WERI-Rb-1 (cell line): Measurements from ENCODE around the gene XPO4.
"Not testable (repeated sequence)": the region's sequence is repeated elsewhere in the genome, so short reads cannot be mapped to it uniquely, and the experiment has no call there.

ENCODE experiments used
- DNase-seq: peaks from one replicate; pipeline ENCODE4 v3.0.0-alpha.2; 2020
- H3K27ac ChIP-seq: fragments of 250-450 bp; sonication (Bioruptor Pico); 2 replicates; pipeline ENCODE4 v1.5.1; 2020; ENCODE audit warnings: mild to moderate bottlenecking, moderate library complexity
- H3K27me3 ChIP-seq: fragments of 250-450 bp; sonication (Bioruptor Pico); 2 replicates; pipeline ENCODE4 v1.5.1; 2021; ENCODE audit warnings: mild to moderate bottlenecking, low read depth, moderate library complexity; ENCODE audit not compliant: insufficient read depth, severe bottlenecking
- H3K36me3 ChIP-seq: fragments of 250-450 bp; sonication (Bioruptor Pico); 2 replicates; pipeline ENCODE4 v1.5.1; 2020; ENCODE audit warnings: mild to moderate bottlenecking, moderate library complexity
- H3K4me3 ChIP-seq: 2 replicates; pipeline ENCODE4 v1.5.1; 2011; ENCODE audit warnings: low read depth, mild to moderate bottlenecking, control low read depth, low read length
- H3K9me3 ChIP-seq: fragments of 250-450 bp; sonication (Bioruptor Pico); 2 replicates; pipeline ENCODE4 v1.5.1; 2021; ENCODE audit warnings: mild to moderate bottlenecking, moderate library complexity; ENCODE audit not compliant: severe bottlenecking
- CTCF ChIP-seq: IDR thresholded peaks from 2 replicates; pipeline ENCODE4 v1.5.1; 2011; ENCODE audit warnings: low read depth, mild to moderate bottlenecking, control low read depth, inconsistent platforms, low read length

XPO4 gene

DNA sequence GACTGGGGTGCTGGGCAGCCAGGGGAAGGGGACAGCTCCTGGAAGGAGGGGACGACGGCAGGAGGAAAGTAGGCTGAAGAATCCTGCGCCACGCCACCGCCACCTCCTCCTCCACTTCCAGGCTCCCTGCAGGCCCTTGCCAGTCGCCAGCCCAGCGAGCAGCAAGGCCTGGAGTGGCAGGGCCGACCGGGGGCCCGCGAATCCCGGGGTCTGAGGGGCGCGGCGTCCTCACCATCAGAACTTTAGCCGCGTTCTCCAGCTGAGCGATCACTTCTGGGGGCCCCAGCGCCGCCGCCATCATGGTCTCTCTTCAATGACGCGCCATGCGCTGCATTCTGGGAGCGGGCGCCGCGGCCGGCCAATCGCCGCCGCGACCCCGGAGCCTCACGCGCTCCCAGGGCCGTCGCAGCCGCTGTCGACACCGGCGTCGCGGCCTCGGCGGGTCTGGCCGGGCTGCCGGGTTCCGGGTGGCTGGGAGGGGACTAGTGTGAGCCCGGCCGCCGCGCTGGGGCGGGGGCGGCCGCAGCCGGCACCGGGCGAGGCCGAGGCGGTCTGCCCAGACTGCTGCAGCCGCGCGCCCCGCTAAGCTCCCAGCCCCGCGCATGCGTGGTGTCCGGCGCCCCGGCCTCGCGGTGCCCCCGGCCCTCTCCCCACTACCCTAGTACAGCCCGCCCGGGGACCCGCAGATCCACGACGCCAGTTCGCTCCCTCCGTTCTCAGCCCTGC is at the start of gene XPO4:
Gene XPO4, minus strand, starts transcription at position 309 of the 726 bp plus-strand sequence. Its CDS starts 8 bp downstream, at position 301.
- H3K27ac ChIP-seq, result peak within 1 kb of the TSS; percentile 95
- H3K4me3 ChIP-seq, result peak within 1 kb of the TSS; percentile 86
- peaks cover 34% of the 10 kb centered on the region for H3K36me3 ChIP-seq
- no peaks in the 10 kb centered on the region for H3K9me3 ChIP-seq
- no peaks in the 10 kb centered on the region for H3K27me3 ChIP-seq
- no peak for TF ChIP-seq CTCF
- peak; percentile 83 for DNase-seq

GRCh38 chr13:20948001-20948400 is 45.5 kb upstream of the XPO4 start:
- not testable (repeated sequence) for DNase-seq, H3K4me3 ChIP-seq, H3K27me3 ChIP-seq, H3K36me3 ChIP-seq, H3K27ac ChIP-seq, H3K9me3 ChIP-seq

DNA sequence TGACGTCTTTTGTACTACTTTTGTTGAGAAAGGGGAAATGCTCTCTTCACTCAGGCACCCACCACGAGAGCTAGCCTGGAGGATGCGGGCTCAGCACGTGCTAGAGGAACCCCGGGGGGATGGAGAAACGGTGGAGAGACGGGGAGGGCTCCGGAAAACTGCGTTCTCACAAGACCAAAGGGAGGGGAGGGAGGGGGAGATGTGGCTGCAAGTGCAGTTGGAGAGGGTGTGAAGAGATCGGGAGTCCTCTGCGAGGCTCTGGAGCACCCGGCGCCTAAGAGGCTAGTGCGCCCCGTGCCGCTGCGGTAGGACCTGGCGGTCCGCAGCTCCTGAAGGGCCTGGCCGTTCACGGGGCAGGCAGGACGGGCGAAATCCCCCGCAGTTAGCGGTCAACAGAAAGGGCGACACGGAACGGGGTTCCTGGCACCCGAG is 43.4 kb upstream of the XPO4 start:
- no peaks in the 10 kb centered on the region for H3K27me3 ChIP-seq
- no peak for TF ChIP-seq CTCF
- no peak for DNase-seq
- no peaks in the 10 kb centered on the region for H3K9me3 ChIP-seq
- no peak overlapping the region for H3K27ac ChIP-seq
- no peaks in the 10 kb centered on the region for H3K36me3 ChIP-seq
- no peak overlapping the region for H3K4me3 ChIP-seq

DNA sequence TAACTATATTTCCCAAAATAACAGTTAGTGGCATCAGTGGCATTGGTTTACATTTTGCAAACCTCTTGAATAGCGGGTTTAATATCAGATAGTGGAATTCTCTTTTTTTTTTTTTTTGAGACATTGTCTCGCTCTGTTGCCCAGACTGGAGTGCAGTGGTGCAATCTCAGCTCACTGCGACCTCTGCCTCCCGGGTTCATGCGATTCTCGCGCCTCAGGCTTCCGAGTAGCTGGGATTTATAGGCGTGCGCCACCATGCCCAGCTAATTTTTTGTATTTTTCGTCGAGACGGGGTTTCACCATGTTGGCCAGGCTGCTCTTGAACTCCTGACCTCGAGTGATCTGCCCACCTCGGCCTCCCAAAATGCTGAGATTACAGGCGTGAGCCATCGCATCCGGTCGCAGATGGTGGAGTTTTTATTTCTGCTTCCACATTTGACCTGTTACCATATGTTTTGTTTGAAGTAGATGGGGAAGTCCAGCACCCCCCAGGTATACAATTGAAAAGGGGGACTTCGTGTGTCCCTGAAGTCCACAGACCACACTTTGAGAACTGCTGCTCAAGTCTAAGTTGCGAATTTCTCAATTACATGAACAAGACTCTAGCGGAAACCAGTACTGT is 40.5 kb upstream of the XPO4 start:
- Histone ChIP-seq H3K4me3 (no peak overlapping the region), H3K27ac (no peak overlapping the region), H3K9me3 (no peaks in the 10 kb centered on the region), H3K27me3 (no peaks in the 10 kb centered on the region), H3K36me3 (no peaks in the 10 kb centered on the region)
- DNase-seq, result no peak
- TF ChIP-seq CTCF, result no peak

GRCh38 chr13:20940511-20940910 is 38.0 kb upstream of the XPO4 start:
- not testable (repeated sequence) for H3K4me3 ChIP-seq, H3K36me3 ChIP-seq, DNase-seq, H3K27ac ChIP-seq, H3K27me3 ChIP-seq, H3K9me3 ChIP-seq

GRCh38 chr13:20940083-20940482 is 37.5 kb upstream of the XPO4 start:
- Histone ChIP-seq H3K4me3 (no peak overlapping the region), H3K36me3 (no peaks in the 10 kb centered on the region), H3K9me3 (no peaks in the 10 kb centered on the region), H3K27me3 (no peaks in the 10 kb centered on the region), H3K27ac (no peak overlapping the region)
- TF ChIP-seq CTCF, result no peak
- no peak for DNase-seq
